Astrocyte (in vitro differentiated cells and primary cell): ENCODE data around the gene TMEM63C. TPM values are rescaled to one million over a fixed set of nuclear protein-coding genes. Genes with fewer than 3 reads are reported as not detected.

Experiments used
- DNase-seq: peaks from one replicate; pipeline ENCODE4 v3.0.0-alpha.2; 2010; ENCODE audit warnings: low read depth
- FAIRE-seq: peaks from 2 replicates; lab custom pipeline; 2011; peaks lifted over from hg19 to GRCh38; lab: Jason Lieb, UNC
- H2AFZ ChIP-seq: 2 replicates; pipeline ENCODE4 v1.6.0; 2012; ENCODE audit warnings: low read depth, low read length, inconsistent platforms
- H3K27ac ChIP-seq: 2 replicates; pipeline ENCODE4 v1.5.1; 2011; ENCODE audit warnings: low read depth, low read length, inconsistent platforms
- H3K27me3 ChIP-seq: 2 replicates; pipeline ENCODE4 v1.6.0; 2011; ENCODE audit warnings: low read length, inconsistent platforms; ENCODE audit not compliant: insufficient read depth
- H3K36me3 ChIP-seq: 2 replicates; pipeline ENCODE4 v1.5.1; 2011; ENCODE audit warnings: low read length, inconsistent platforms; ENCODE audit not compliant: insufficient read depth
- H3K4me1 ChIP-seq: 2 replicates; pipeline ENCODE4 v1.5.1; 2011; ENCODE audit warnings: low read length, inconsistent platforms; ENCODE audit not compliant: insufficient read depth
- H3K4me2 ChIP-seq: 2 replicates; pipeline ENCODE4 v1.6.0; 2012; ENCODE audit warnings: low read length, inconsistent platforms
- H3K4me3 ChIP-seq: 2 replicates; pipeline ENCODE4 v1.5.1; 2011; ENCODE audit warnings: low read depth, mild to moderate bottlenecking, low read length, inconsistent platforms; ENCODE audit not compliant: insufficient read depth
- H3K79me2 ChIP-seq: 2 replicates; pipeline ENCODE4 v1.6.0; 2012; ENCODE audit warnings: mild to moderate bottlenecking, low read length, inconsistent platforms; ENCODE audit not compliant: insufficient read depth
- H3K9ac ChIP-seq: 2 replicates; pipeline ENCODE4 v1.6.0; 2012; ENCODE audit warnings: mild to moderate bottlenecking, low read length, inconsistent platforms
- H3K9me3 ChIP-seq: 2 replicates; pipeline ENCODE4 v1.5.1; 2012; ENCODE audit warnings: low read depth, mild to moderate bottlenecking, low read length, inconsistent platforms; ENCODE audit not compliant: insufficient read depth
- H4K20me1 ChIP-seq: 2 replicates; pipeline ENCODE4 v1.6.0; 2012; ENCODE audit warnings: low read length, inconsistent platforms; ENCODE audit not compliant: insufficient read depth
- H3K27ac Mint-ChIP-seq: one replicate; pipeline ENCODE4 v1.8.0; 2021; ENCODE audit warnings: mild to moderate bottlenecking, mixed read lengths; ENCODE audit not compliant: unreplicated experiment
- H3K27me3 Mint-ChIP-seq: one replicate; pipeline ENCODE4 v1.8.0; 2021; ENCODE audit warnings: low read depth, mixed read lengths; ENCODE audit not compliant: unreplicated experiment
- H3K36me3 Mint-ChIP-seq: one replicate; pipeline ENCODE4 v1.8.0; 2021; ENCODE audit warnings: low read depth, mixed read lengths; ENCODE audit not compliant: unreplicated experiment
- H3K4me1 Mint-ChIP-seq: one replicate; pipeline ENCODE4 v1.8.0; 2021; ENCODE audit warnings: low read depth, mixed read lengths; ENCODE audit not compliant: unreplicated experiment
- H3K4me3 Mint-ChIP-seq: one replicate; pipeline ENCODE4 v1.8.0; 2021; ENCODE audit warnings: mild to moderate bottlenecking, moderate library complexity, mixed read lengths; ENCODE audit not compliant: unreplicated experiment
- H3K9me3 Mint-ChIP-seq: one replicate; pipeline ENCODE4 v1.8.0; 2021; ENCODE audit warnings: mild to moderate bottlenecking, mixed read lengths; ENCODE audit not compliant: unreplicated experiment
- CTCF ChIP-seq: IDR thresholded peaks from 2 replicates; pipeline ENCODE4 v1.5.1; 2011; ENCODE audit warnings: low read depth, mild to moderate bottlenecking, inconsistent platforms, low read length, moderate library complexity; ENCODE audit not compliant: insufficient read depth
- EZH2 ChIP-seq: IDR thresholded peaks from 2 replicates; pipeline ENCODE4 v1.6.1; 2012; ENCODE audit warnings: mild to moderate bottlenecking, low read length, inconsistent platforms; ENCODE audit not compliant: insufficient read depth
- total RNA-seq: library from RNA; stranded (reverse); gene quantifications from 2 replicates; pipeline ENCODE4 v1.2.1, GENCODE V29; 2021

TMEM63C gene
- total RNA-seq, 1 donor from 2014 or later, result 11.3 TPM

- Mint-ChIP-seq H3K4me1 (peaks cover 9% of the 10 kb centered on the region), H3K27me3 (peaks cover 17% of the 10 kb centered on the region), H3K27ac (no peak overlapping the region), H3K4me3 (no peak overlapping the region), H3K9me3 (peaks cover 2% of the 10 kb centered on the region), H3K36me3 (peaks cover 1% of the 10 kb centered on the region)
- H2AFZ ChIP-seq, result no peak overlapping the region
- no peaks in the 10 kb centered on the region for H4K20me1 ChIP-seq
- no peak overlapping the region for H3K4me2 ChIP-seq
- H3K4me3 ChIP-seq, result no peak overlapping the region
- H3K27ac ChIP-seq, result no peak overlapping the region
- TF ChIP-seq EZH2 (no peak), CTCF (no peak)
- H3K4me1 ChIP-seq, result peaks cover 13% of the 10 kb centered on the region
- FAIRE-seq (no peak), DNase-seq (no peak)
- H3K79me2 ChIP-seq, result no peaks in the 10 kb centered on the region
- H3K36me3 ChIP-seq, result no peaks in the 10 kb centered on the region
- no peaks in the 10 kb centered on the region for H3K9me3 ChIP-seq
- no peak overlapping the region for H3K9ac ChIP-seq
- peaks cover 3% of the 10 kb centered on the region for H3K27me3 ChIP-seq
Measured at GRCh38 chr14:77183896-77184295, 2.3 kb downstream of the TMEM63C start.

GRCh38 chr14:77184396-77185092 is 2.9 kb downstream of the TMEM63C start:
- H3K9me3 Mint-ChIP-seq, result peaks cover 2% of the 10 kb centered on the region
- H2AFZ ChIP-seq, result no peak overlapping the region
- H3K27me3 ChIP-seq, result peaks cover 3% of the 10 kb centered on the region
- no peak overlapping the region for H3K27ac Mint-ChIP-seq
- H4K20me1 ChIP-seq, result no peaks in the 10 kb centered on the region
- H3K9me3 ChIP-seq, result no peaks in the 10 kb centered on the region
- H3K4me1 Mint-ChIP-seq, result peaks cover 9% of the 10 kb centered on the region
- DNase-seq (no peak), FAIRE-seq (no peak)
- peaks cover 18% of the 10 kb centered on the region for H3K27me3 Mint-ChIP-seq
- no peaks in the 10 kb centered on the region for H3K36me3 ChIP-seq
- no peak overlapping the region for H3K4me3 Mint-ChIP-seq
- H3K9ac ChIP-seq, result no peak overlapping the region
- H3K4me1 ChIP-seq, result peaks cover 13% of the 10 kb centered on the region
- no peak overlapping the region for H3K4me3 ChIP-seq
- TF ChIP-seq EZH2 (no peak), CTCF (no peak)
- no peak overlapping the region for H3K4me2 ChIP-seq
- H3K79me2 ChIP-seq, result no peaks in the 10 kb centered on the region
- H3K27ac ChIP-seq, result no peak overlapping the region
- peaks cover 1% of the 10 kb centered on the region for H3K36me3 Mint-ChIP-seq

- no peak overlapping the region for H3K4me3 ChIP-seq
- peaks cover 2% of the 10 kb centered on the region for H3K9me3 Mint-ChIP-seq
- no peaks in the 10 kb centered on the region for H3K9me3 ChIP-seq
- H3K27me3 Mint-ChIP-seq, result peaks cover 20% of the 10 kb centered on the region
- H3K27me3 ChIP-seq, result peaks cover 3% of the 10 kb centered on the region
- H3K27ac Mint-ChIP-seq, result no peak overlapping the region
- no peak overlapping the region for H2AFZ ChIP-seq
- H3K4me2 ChIP-seq, result no peak overlapping the region
- H4K20me1 ChIP-seq, result no peaks in the 10 kb centered on the region
- DNase-seq, result no peak
- H3K27ac ChIP-seq, result no peak overlapping the region
- peaks cover 13% of the 10 kb centered on the region for H3K4me1 ChIP-seq
- no peak for TF ChIP-seq EZH2
- no peak for TF ChIP-seq CTCF
- H3K9ac ChIP-seq, result no peak overlapping the region
- no peaks in the 10 kb centered on the region for H3K79me2 ChIP-seq
- peaks cover 9% of the 10 kb centered on the region for H3K4me1 Mint-ChIP-seq
- no peaks in the 10 kb centered on the region for H3K36me3 ChIP-seq
- no peak for FAIRE-seq
- H3K4me3 Mint-ChIP-seq, result no peak overlapping the region
- peaks cover 1% of the 10 kb centered on the region for H3K36me3 Mint-ChIP-seq
Measured at GRCh38 chr14:77185093-77185465, 3.5 kb downstream of the TMEM63C start.
